GM19043 (cell line): ENCODE results near the gene SLC6A15.

Source experiments
- ATAC-seq: cut with Tn5 transposase; IDR thresholded peaks from one replicate; pipeline ENCODE4 v1.9.1; 2021; ENCODE audit warnings: low read depth; ENCODE audit not compliant: unreplicated experiment

SLC6A15 gene

GRCh38 chr12:84810611-84811010, 102.0 kb downstream of the SLC6A15 start:
- ATAC-seq: no peak
